HG03571 (cell line): ENCODE measurements around the gene FBLN2.

Source experiments
- ATAC-seq: cut with Tn5 transposase; IDR thresholded peaks from one replicate; pipeline ENCODE4 v1.9.1; 2021; ENCODE audit not compliant: unreplicated experiment

Gene FBLN2

DNA sequence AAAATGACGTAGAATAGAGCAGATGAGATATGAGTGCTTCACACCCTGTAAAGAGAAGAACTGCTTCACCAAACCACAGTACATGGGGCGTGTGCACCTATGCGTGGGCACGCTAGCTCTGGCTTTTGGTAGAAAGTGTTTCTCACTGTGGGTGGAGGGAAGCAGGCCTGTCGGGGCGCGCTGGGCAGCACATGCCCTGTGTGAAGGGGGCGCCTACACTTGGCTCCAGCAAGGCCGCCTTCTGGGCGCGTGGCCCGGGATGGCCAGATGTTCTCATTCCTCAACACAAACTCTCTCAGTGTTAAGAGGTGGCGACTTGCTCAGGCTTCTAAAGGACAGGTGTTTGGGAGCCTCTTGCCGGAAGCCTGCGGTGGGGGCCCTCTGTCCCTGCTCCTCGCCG is 90.0 kb downstream of the FBLN2 start:
- no peak for ATAC-seq

DNA sequence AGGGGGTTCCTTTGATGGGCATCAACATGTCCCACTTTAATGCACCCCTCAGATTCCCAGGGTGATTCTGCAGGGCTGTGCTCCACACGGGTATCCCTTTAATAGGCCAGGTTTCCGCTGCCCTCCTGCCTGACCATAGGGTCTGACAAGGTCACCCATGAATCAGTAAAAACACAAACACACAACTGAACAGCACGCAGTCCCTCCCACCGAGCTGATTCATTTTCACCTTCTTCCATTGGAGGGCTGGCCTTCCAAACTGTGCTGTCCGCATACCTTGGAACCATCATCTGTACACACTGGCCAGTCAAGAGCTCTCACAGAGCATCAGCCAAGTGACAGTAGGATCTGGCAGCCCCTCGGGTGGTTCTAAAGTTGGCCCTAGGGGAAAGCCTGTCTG is 93.7 kb downstream of the FBLN2 start:
- no peak for ATAC-seq

DNA sequence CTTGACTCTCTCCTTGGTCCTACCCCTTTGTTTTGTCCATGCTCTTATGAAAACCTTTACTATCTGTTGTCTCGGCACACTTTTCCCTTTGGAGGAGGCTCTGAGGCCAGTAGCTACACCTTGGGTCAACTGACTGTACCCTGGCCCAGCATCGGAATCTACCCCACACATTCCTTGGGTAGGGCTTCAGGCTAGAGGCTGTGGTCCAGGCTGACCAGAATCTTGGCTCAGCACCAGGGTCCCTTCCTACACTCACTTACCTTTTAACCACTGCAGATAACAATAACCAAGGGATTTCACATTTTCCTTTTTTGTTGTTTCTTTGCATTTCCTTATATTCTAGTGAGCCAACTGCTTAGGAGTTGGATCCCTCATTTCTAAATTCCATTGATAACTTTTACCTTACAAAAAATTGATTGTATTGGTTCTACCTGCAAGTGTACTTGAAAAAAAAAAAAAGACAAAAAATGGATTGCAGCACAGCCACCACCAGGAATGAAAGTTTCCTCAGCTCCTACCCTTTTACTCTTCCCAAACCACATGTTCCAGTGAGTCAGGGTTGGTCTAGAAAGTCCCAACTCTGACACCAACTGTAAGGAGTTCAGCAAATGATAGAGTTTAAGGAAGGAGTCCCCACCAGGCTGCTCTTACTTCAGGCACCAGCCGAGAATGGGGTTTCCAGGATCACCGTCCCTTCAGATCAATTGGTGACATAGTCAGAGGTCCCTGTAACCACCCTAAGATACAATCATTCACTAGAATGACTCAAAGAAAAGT is 95.6 kb downstream of the FBLN2 start:
- ATAC-seq = no peak

DNA sequence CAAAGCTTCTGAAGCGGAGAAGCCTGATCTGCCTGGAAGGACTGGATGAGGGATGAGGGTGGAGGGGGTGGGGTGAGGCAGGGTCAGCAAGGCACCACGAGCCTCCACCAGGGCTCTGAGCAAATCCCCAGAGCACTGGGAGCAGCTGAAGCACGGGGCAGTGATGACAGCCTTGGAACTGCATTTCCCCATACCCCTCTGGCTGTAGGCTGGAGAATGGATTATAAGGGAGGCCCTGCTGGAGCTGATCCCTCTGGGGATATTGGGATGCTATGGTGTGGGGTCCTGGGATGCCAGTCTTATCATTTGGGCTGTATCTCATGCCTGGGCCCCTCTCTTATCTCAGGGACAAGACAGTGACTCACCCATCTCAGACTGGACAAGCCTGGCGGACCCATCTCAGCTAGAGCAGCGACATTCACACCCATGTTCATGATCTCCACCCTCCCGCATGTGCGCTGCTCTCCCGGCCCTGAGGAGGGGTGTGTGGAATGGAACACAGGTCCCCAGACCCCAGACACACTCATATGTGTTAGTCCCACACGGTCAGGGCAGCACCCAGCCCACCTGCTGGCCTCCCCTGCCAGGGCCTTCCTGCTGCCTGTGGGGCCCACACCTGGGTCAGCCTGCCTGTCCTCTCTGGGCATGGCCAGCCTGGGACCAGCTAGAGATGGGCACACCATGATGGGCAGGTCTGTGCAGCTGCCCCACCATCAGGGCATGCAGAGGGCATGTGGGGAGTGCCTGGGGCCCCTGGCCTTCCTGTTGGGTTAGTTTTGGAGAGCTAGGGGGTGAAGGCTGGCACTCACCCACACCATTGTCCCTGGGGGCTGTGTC is 97.1 kb downstream of the FBLN2 start:
- no peak for ATAC-seq

DNA sequence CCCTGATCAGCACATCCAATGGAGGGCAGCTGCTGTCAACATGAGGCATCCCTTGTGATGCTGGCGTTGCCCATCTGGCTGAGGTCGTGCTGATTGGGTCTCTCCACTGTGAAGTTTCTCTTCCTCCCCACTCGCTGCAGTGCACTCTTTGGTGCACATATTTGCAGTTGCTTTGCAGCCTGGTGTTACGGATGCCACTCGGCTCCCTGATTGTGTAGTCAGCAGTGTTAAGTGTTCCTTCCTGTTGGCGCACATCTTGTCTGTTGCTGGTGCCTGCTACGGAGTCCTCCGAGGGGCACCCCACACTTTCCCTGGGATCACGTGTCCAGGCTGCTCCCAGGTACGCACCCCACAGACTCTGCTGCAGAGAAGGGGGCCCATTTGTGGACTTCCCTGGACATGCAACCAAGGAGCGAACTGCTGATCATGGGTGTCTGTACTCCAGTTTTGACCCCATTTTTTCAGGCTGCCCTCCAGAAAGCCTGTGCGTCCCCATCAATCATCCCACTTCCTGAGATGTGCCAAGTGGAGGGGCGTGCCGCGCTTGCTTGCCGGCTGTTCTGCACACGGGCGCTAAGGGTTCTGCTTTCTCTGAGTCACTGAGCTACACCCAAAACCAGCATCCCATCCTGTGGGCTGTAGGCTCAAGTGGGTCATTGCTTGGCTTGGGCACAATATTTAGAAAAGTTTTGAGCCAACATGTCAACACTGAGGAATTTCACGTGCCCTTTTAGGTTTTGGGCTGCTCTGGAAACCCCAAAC is 98.6 kb downstream of the FBLN2 start:
- no peak for ATAC-seq

DNA sequence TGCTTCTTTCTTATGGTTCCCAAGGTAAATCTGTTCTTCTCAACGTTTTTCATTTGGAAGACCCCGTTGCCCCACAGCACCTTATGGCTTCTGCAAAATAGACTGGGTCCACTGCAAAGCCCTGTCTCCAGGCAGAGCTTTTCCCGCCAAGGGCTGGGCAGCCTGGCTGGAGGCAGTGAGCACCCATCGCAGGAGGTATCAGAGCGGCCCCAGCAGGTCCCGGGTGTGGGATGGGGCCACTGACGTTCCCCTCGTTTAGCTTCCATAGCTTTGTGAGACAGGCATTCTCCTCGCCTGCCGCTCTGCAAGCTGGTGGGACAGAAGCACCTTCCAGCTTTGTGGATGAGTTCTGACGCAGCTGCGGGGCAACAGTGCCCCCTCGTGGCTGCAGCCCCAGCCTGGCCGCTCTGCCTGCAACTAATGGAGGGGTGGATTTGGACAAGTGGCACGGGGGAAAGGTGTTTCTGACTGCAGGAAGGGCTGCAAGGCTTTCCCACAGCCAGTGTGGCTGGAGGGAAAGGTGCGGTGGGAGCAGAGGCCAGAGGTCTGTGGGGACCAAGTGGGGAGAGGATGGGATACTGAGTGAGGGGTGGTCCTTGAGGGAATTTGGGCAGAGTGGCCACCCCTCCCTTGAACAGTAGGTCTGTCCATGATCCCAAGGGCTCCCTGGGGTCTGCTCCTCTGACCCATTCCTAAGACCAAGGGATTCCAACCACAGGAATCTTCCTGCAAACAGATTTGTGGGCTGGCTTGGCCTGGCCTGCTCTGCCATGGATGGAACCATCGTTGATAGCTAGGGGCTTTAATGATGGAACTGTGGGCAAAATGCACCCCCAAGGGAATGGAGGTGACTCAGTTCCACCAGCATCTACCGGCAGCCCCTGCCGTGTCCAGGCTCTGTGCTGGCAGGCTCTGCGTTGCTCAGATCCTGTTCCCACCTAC is 99.4 kb downstream of the FBLN2 start:
- no peak for ATAC-seq

DNA sequence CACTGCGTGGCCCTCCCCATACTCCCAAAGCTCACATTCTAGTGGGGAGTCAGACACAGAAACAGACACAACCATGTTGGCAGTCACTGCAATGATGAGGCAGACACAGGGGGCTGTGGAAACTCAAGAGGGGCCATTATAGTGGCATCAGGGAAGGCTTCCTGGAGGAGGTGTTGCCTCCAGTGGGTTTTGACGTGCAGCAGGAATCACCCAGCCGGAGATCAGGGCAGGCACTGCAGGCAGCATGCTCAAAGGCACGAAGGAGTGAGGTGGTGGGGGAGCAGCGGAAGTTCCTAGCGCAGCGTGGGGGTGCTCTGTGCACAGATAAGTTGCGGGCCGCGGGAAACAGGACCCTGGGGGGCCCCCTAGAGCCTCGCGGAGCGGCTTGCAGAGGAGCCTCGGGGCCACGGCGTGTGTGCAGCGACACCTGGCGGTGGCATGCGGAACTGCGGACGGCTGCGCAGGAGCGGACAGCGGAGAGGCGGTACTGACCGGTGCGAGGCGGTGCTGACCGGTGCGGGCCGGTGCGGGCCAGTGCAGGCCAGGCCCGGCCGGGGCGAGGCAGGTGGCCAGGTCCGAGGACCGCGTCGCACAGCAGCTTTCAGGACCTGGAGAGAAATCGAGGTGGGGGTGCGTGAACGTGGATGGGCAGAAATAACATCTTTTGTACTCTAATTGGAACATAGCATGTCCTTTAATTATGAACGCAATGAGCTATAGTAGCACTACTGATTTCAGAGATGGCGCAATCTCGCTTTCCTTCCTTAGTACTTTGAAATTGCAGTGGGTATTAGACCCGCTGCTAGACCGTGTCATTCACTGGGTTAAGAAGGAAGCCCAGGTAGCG is 101.5 kb downstream of the FBLN2 start:
- ATAC-seq = no peak

DNA sequence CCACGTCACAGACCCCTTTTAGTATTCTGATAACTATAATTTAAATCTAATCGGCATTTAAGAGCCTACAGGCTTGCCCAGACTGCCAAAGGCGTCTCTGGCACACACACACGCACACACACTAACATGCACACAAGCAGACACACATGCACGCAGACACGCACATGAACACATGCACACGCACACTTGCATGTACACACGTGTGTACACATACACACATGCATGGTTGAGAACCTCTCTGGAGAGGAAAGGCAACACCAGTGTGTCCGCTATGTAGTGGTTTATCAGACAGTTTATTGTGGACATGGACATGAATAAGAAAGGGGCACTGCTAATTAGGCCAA is 102.1 kb downstream of the FBLN2 start:
- ATAC-seq = no peak

DNA sequence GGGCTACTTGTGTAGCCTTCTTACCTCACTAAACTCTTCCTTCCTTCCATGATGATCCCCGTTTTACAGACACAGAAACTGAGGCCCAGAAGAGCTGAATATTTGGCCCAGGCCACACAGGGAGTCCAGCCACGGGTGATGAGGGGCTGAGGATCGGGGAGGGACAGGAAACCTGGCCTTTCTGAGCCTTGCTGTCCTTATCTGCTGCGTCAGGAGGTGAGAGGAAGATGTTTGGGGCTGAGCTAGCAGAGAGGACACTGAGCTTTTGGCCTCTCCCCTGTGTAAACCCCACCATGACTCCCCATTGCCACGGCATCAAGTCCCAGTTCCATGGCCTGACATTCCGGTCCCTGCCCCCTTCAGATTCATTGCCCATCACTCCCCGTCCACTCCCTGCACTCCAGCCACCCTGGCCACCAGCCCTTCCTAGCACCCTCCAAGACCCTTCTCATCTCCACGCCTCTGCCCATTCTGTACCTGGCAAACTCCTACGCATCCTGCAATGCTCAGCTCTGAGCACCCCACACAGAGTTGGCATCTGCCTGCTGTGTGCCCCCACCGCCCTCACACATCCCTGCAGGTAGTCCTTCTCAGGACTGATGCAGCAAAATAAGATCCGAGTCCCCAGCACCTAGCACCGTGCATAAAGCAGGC is 103.0 kb downstream of the FBLN2 start:
- ATAC-seq = no peak

DNA sequence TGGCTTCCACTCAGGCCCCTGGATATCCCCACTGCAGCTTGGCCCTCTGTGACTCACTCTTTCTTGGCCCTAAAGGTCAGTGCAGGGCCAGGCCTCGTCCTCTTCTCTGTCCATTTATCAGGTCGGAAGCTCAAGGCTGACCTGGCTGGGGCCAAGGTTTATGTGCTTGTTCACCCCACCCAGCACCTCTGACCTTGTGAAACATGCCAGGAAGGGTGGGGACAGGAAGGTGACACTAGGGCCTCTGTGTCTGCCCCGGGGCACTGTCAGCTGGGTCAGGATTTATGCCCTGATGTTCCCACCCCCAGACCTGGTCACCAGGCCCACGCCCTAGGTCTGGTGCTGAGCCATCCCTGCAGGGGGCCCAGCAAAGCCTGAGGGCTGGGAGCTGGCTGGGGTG is 103.8 kb downstream of the FBLN2 start:
- no peak for ATAC-seq

DNA sequence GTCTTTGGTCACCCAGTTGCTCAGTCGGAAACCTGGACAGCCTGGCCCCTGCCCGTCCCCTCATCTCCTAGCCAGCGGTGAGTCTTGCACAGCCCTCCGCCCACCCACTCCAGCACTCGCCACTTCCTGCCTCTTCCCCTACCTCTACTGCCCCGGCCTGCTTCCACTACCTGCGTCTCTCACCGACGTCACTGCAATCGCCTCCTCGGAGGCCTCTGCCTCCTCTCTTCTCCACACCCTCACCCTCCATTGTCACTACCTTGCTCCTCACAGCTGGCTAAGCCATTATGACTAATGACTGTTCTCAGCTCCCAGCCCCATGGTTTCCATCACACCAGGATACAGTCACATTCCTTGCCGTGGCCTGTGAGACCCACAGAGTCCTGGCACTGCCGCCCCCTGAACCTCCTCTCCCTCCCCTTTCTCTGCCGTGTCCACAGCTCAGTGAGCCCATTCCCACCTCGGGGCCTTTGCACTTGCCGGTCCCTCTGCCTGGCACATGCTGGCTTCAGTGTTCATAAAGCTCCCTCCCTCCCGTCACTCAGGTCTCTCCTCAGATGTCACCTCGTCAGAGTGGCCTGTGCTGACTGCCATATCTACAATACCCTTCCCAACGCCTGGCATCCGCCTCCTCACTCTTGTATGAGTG is 104.8 kb downstream of the FBLN2 start:
- no peak for ATAC-seq

DNA sequence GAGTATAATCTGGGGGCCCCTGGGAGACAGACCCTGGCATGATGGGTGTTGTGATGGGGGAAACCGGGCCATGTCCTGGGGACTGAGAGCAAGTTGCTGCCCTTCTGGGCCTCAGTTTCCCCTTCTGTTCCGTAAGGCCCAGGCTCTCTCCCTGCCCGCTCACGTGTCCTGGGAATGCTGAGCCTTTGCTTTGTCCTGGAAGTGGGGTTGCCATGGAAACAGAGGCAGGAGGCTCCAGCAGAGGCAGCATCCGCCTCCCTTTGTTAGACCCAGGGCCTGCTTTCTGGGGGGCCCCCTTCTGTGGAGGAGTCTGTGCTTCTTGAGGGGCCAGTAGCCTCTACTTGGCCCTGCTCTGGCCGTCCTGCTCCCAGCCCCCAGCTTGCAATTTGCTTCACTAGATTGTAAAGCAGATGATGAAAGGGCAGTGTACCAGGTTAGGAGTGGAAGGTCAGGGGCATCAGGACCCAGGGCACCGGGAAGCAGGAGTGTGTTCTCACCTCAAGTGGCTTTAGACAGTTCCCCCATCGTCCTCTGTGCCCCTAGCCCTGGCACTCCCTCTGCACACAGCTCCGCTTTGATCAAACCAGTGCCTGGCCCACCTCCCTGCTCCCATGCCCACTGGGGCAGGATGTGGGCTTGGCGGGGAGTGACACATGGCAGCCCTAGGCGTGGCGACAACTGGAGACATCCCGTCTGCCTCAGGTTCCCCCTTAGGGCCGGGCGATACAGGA is 105.6 kb downstream of the FBLN2 start:
- ATAC-seq = no peak

DNA sequence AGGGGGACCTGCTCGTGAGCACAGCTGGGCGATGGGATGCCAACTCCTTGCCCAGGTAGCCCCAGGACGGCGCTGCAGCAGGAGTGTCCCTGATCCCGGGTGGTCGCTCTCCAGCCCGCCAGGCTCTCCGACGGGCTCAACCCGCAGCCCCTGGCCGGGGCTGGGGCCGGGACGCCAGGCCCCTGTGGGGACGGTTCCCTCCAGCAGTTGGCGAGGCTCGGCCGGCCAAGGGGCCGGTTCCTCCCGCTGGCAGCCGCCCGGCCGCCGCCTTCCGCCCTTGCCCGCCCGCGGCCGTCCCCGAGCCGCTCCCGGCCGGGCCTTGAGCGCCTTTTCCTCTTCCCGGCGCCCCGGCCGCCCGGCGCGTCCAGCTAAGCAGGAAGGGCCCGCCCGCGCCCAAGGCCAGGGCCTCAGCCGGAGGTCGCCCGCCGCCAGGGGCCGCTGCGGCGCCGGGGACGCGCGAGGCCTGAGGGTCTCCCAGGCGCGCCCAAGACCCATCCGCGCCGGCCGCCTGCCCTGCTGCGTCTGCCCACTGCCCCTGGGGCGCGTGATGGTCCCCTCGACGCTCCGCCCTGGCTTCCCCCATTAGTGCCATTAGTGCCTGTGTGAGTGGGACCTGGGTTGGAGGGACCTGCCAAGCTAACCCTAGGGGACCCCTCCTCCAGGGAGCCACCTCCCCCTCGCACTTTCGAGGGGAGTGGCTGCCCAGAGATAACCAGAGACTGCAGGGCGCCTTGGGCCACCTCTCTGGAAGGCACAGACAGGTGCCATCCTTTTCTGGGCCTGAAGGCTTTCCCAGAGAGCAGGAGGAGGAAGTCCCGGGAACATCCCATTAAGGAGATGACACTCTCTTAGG is 106.4 kb downstream of the FBLN2 start:
- ATAC-seq = no peak

DNA sequence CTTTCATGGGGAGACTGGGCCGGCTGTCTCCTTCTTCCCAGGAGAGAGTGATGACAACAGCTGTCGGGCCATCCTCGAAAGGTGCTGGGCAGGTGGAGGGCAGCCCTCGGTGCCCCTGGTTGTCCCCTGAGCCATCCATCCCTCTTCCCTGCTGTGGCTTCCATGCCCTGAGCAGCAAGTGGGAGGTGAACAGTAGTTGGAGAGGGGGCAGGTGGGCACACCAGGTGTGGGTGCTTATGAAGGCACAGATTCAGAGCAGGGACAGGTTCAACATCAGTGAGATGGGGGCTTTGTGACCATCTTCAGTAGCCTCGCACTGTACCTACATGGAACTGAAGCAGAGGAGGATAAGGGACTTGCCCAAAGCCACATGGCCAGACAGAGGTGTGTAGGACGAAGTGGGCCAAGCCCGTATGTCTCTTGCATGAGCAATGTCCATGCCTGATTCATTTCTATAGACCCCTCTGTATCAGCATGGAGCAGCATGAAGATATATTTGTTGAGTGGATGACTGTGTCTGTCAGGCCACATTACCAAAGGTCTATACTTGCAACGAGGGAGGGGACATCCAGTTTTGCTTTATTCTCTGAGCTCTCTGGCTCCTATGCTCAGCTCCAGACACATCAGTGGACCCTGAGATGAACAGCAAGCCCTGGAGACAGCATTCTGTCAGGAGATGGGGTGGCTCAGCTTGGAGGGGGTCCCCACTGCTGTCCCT is 107.8 kb downstream of the FBLN2 start:
- ATAC-seq = no peak

DNA sequence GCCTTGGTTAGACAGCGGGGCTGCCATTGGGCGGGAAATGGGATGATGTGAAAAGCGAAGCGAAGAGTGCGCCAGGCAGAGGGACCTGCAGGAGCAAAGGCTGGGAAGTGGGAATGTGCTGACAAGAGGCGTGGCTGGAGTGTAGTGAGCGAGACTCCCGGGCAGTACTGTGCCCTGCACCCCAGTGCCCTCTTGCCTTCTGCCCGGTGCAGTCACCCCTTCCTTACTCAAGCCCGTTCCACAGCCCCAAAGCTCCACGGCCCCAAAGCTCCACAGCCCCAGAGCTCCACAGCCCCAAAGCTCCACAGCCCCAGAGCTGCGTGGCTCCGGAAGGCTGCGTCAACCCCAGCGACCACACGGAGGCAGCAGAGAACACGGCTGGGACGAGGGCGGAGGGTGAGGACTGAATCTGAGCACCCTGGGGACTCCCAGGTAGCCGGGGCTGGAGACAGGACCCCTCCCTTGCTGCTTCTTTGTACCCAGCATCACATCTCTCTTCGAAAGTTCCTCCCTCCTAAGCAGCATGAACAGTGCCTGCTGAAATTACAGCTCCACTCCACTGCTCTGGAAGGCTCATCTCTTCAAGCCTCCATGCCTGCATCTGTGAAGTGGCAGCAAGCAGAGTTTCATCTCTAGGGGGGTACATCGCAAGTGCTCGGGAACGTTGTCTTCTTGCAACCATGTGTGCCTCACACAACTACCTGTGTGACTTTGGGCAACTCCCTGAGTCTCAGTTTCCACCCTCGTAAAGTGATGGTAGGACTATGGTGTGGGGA is 108.9 kb downstream of the FBLN2 start:
- no peak for ATAC-seq

DNA sequence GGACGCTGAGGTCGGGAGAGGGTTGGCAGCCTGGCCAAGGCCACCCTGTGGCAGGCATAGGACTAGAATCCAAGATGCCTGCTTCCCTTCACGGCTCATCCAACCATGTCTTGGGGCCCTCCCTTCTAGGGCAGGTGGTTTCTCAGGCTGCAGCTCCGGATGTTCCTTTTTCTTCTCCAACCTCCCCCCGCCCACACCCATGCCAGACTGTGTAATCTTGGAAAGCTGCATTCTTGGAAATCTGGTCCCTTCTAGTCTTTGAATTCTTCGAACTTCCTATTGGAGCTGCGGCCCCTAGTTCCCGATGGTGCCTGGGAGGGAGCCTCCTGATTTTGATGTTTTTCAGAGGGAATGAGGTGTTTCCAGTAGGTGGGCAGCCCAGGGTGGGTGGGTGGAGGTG is 109.8 kb downstream of the FBLN2 start:
- no peak for ATAC-seq
